Subcutaneous abdominal adipose tissue (tissue), 5 donors: ENCODE data around the gene N4BP3.
A peak's percentile ranks its signal among the peaks of the same experiment; 100 is the strongest.
"Not testable (repeated sequence)": the region's sequence is repeated elsewhere in the genome, so short reads cannot be mapped to it uniquely, and the experiment has no call there.

Experiments used
- H3K27ac ChIP-seq: one replicate; pipeline ENCODE4 v1.7.0; 2013; ENCODE audit warnings: low read depth, mild to moderate bottlenecking, inconsistent platforms, low read length, moderate library complexity
- H3K27me3 ChIP-seq, 5 donors: one replicate each; pipeline ENCODE4 v1.7.0; 2013; ENCODE audit warnings: low read length in 5 of 5, inconsistent platforms in 1 of 5; ENCODE audit not compliant: control insufficient read depth in 5 of 5, insufficient read depth in 4 of 5
- H3K36me3 ChIP-seq, 5 donors: one replicate each; pipeline ENCODE4 v1.7.0; 2013; ENCODE audit warnings: low read length in 5 of 5; ENCODE audit not compliant: control insufficient read depth in 5 of 5, insufficient read depth in 5 of 5
- H3K4me1 ChIP-seq, 5 donors: one replicate each; pipeline ENCODE4 v1.7.0; 2013; ENCODE audit warnings: low read length in 5 of 5, mild to moderate bottlenecking in 3 of 5, moderate library complexity in 1 of 5; ENCODE audit not compliant: control insufficient read depth in 5 of 5, insufficient read depth in 5 of 5
- H3K4me3 ChIP-seq, 5 donors: one replicate each; pipeline ENCODE4 v1.7.0; 2013; ENCODE audit warnings: low read length in 5 of 5, low read depth in 1 of 5
- H3K9ac ChIP-seq, 5 donors: one replicate each; pipeline ENCODE4 v1.7.0; 2013; ENCODE audit warnings: low read length in 5 of 5, mild to moderate bottlenecking in 4 of 5, moderate library complexity in 3 of 5
- H3K9me3 ChIP-seq, 5 donors: one replicate each; pipeline ENCODE4 v1.7.0; 2013; ENCODE audit warnings: low read length in 5 of 5; ENCODE audit not compliant: control insufficient read depth in 5 of 5
- donor health status: healthy.
- donor health status: healthy.
- donor health status: healthy.
- donor health status: healthy.
- donor health status: healthy.

Gene N4BP3

GRCh38 chr5:178127300-178128009 is 14.1 kb downstream of the N4BP3 start:
- H3K27ac ChIP-seq, H3K36me3 ChIP-seq, H3K9ac ChIP-seq, H3K9me3 ChIP-seq, H3K4me3 ChIP-seq: not testable (repeated sequence)
- Histone ChIP-seq H3K27me3 (peaks cover under 1 to 15% (median 8%) of the 10 kb centered on the region in 5 donors), H3K4me1 (peaks cover 4 to 22% (median 15%) of the 10 kb centered on the region in 5 donors)

- Histone ChIP-seq H3K4me1 (peaks cover 4 to 22% (median 15%) of the 10 kb centered on the region in 5 donors), H3K9ac (no peak overlapping the region), H3K36me3 (peaks cover 2 to 5% (median 5%) of the 10 kb centered on the region in 5 donors), H3K4me3 (no peak overlapping the region), H3K9me3 (no peaks in the 10 kb centered on the region), H3K27ac (no peak overlapping the region), H3K27me3 (peaks cover 0 to 3% (median 0%) of the 10 kb centered on the region in 5 donors)
Measured at GRCh38 chr5:178129296-178129695, 16.0 kb downstream of the N4BP3 start.

GRCh38 chr5:178130234-178130575 is 16.9 kb downstream of the N4BP3 start:
- not testable (repeated sequence) for H3K36me3 ChIP-seq, H3K9me3 ChIP-seq, H3K27me3 ChIP-seq
- Histone ChIP-seq H3K9ac (peak overlapping the region; percentile 26 to 93 (median 73)), H3K4me3 (peak overlapping the region; percentile 48 to 83 (median 79)), H3K4me1 (peaks cover 4 to 22% (median 15%) of the 10 kb centered on the region in 5 donors), H3K27ac (peak overlapping the region; percentile 86)

GRCh38 chr5:178130576-178131445 is 17.5 kb downstream of the N4BP3 start, which contains the start of gene RMND5B:
Gene RMND5B (plus strand): TSS chr5:178131014. CDS start chr5:178138120, 7,106 bp downstream.
- H3K27me3 ChIP-seq = no peaks in the 10 kb centered on the region
- no peaks in the 10 kb centered on the region for H3K9me3 ChIP-seq
- peaks cover 4 to 22% (median 15%) of the 10 kb centered on the region in 5 donors for H3K4me1 ChIP-seq
- peak within 1 kb of the TSS; percentile 48 to 94 (median 93) for H3K9ac ChIP-seq
- peak within 1 kb of the TSS; percentile 86 for H3K27ac ChIP-seq
- H3K36me3 ChIP-seq = peaks cover 2 to 15% (median 13%) of the 10 kb centered on the region in 5 donors
- peak within 1 kb of the TSS; percentile 73 to 83 (median 79) for H3K4me3 ChIP-seq

- H3K4me3 ChIP-seq = peak overlapping the region; percentile 73 to 83 (median 79)
- H3K27me3 ChIP-seq = no peaks in the 10 kb centered on the region
- peaks cover 4 to 22% (median 15%) of the 10 kb centered on the region in 5 donors for H3K4me1 ChIP-seq
- H3K9ac ChIP-seq = peak overlapping the region; percentile 48 to 94 (median 93)
- peaks cover 2 to 22% (median 18%) of the 10 kb centered on the region in 5 donors for H3K36me3 ChIP-seq
- H3K9me3 ChIP-seq = no peaks in the 10 kb centered on the region
- H3K27ac ChIP-seq = peak overlapping the region; percentile 86
Measured at GRCh38 chr5:178131446-178131996, 18.2 kb downstream of the N4BP3 start.

- Histone ChIP-seq H3K9ac (no peak overlapping the region), H3K36me3 (peaks cover 2 to 58% (median 37%) of the 10 kb centered on the region in 5 donors), H3K9me3 (no peaks in the 10 kb centered on the region), H3K27ac (no peak overlapping the region), H3K4me3 (no peak overlapping the region), H3K27me3 (no peaks in the 10 kb centered on the region), H3K4me1 (peaks cover 0 to 4% (median 0%) of the 10 kb centered on the region in 5 donors)
Measured at GRCh38 chr5:178136990-178137389, 23.7 kb downstream of the N4BP3 start.

- peaks cover 2 to 68% (median 45%) of the 10 kb centered on the region in 5 donors for H3K36me3 ChIP-seq
- H3K27me3 ChIP-seq = no peaks in the 10 kb centered on the region
- H3K9ac ChIP-seq = no peak overlapping the region
- H3K4me3 ChIP-seq = no peak overlapping the region
- no peaks in the 10 kb centered on the region for H3K4me1 ChIP-seq
- H3K27ac ChIP-seq = no peak overlapping the region
- H3K9me3 ChIP-seq = no peaks in the 10 kb centered on the region
Measured at GRCh38 chr5:178137991-178138390, 24.7 kb downstream of the N4BP3 start.

- no peaks in the 10 kb centered on the region for H3K9me3 ChIP-seq
- peaks cover 0 to 3% (median 0%) of the 10 kb centered on the region in 5 donors for H3K4me1 ChIP-seq
- H3K27me3 ChIP-seq = no peaks in the 10 kb centered on the region
- H3K36me3 ChIP-seq = peaks cover 0 to 75% (median 51%) of the 10 kb centered on the region in 5 donors
- no peak overlapping the region for H3K4me3 ChIP-seq
- H3K9ac ChIP-seq = no peak overlapping the region
- no peak overlapping the region for H3K27ac ChIP-seq
Measured at GRCh38 chr5:178141550-178141949, 28.2 kb downstream of the N4BP3 start.

- Histone ChIP-seq H3K27ac (no peak overlapping the region), H3K9ac (no peak overlapping the region), H3K4me3 (no peak overlapping the region), H3K36me3 (peaks cover 0 to 79% (median 60%) of the 10 kb centered on the region in 5 donors), H3K9me3 (no peaks in the 10 kb centered on the region), H3K4me1 (peaks cover 0 to 3% (median 0%) of the 10 kb centered on the region in 5 donors), H3K27me3 (no peaks in the 10 kb centered on the region)
Measured at GRCh38 chr5:178142642-178143041, 29.3 kb downstream of the N4BP3 start.
